IPS-18c (cell line): ENCODE measurements around the gene KPNA4.

Experiments
- H3K4me3 ChIP-seq: 2 replicates; pipeline ENCODE4 v1.7.0; 2013; ENCODE audit warnings: low read depth, mild to moderate bottlenecking, low read length, moderate library complexity; ENCODE audit not compliant: insufficient read depth
- H3K9me3 ChIP-seq: one replicate; pipeline ENCODE4 v1.6.1; 2013; ENCODE audit warnings: mild to moderate bottlenecking, low read length, moderate library complexity; ENCODE audit not compliant: control insufficient read depth, insufficient read depth

Gene KPNA4

GRCh38 chr3:160447544-160447943 lies 117.8 kb downstream of the KPNA4 start:
- H3K4me3 ChIP-seq = no peak overlapping the region
- peaks cover 3% of the 10 kb centered on the region for H3K9me3 ChIP-seq

- peaks cover 3% of the 10 kb centered on the region for H3K9me3 ChIP-seq
- no peak overlapping the region; the same call in 1 of the 2 replicates for H3K4me3 ChIP-seq
Observed at GRCh38 chr3:160446522-160447056, 118.8 kb downstream of the KPNA4 start.

- H3K9me3 ChIP-seq = peaks cover 3% of the 10 kb centered on the region
- no peak overlapping the region for H3K4me3 ChIP-seq
Observed at GRCh38 chr3:160445854-160446253, 119.5 kb downstream of the KPNA4 start.
